PC-9 (cell line): ENCODE measurements around the gene ACTR1B. TPM values are rescaled to one million over a fixed set of nuclear protein-coding genes. Genes with fewer than 3 reads are reported as not detected.

ENCODE experiments used
- BruUV-seq: library from RNA; stranded (reverse); fragments of 400-500 nt; replicated peaks from 2 replicates; lab custom pipeline; 2021; lab: Mats Ljungman, UMichigan
- CTCF ChIA-PET: fragments of 300-600 bp; sonication (Branson Sonifier 250); formaldehyde crosslinking; loops from one replicate; lab custom pipeline; 2022; ENCODE audit warnings: antibody characterized with exemption; lab: Charles Lee
- POLR2A ChIA-PET: fragments of 300-600 bp; sonication (Branson Sonifier 250); formaldehyde crosslinking; loops from one replicate; lab custom pipeline; 2022; ENCODE audit warnings: antibody characterized with exemption; ENCODE audit not compliant: unreplicated experiment; lab: Charles Lee
- DNase-seq, 2 experiments: peaks; one replicate each; pipeline versions ENCODE4 v3.0.0 to v3.0.0-alpha.2; 2015 to 2022; ENCODE audit warnings: mixed read lengths in 1 of 2
- H2AFZ ChIP-seq: fragments of 200-600 bp; sonication (generic); 2 replicates; pipeline ENCODE4 v1.8.1; 2017; ENCODE audit warnings: antibody characterized with exemption
- H3F3A ChIP-seq: fragments of 200-600 bp; sonication (generic); 2 replicates; pipeline ENCODE4 v1.8.1; 2017; ENCODE audit warnings: antibody characterized with exemption, mild to moderate bottlenecking, low read depth; ENCODE audit not compliant: insufficient read depth
- H3K27ac ChIP-seq: fragments of 200-600 bp; sonication (generic); 2 replicates; pipeline ENCODE4 v1.6.1; 2016; ENCODE audit warnings: mixed run types
- H3K27me3 ChIP-seq: fragments of 200-600 bp; sonication (generic); 2 replicates; pipeline ENCODE4 v1.6.1; 2016; ENCODE audit warnings: low read depth, mixed run types; ENCODE audit not compliant: insufficient read depth
- H3K36me3 ChIP-seq: fragments of 200-600 bp; sonication (generic); 2 replicates; pipeline ENCODE4 v1.6.1; 2016; ENCODE audit warnings: low read depth, mixed run types
- H3K4me1 ChIP-seq: fragments of 200-600 bp; sonication (generic); replicated peaks from 2 replicates; pipeline ENCODE4 v1.6.1; 2016; ENCODE audit warnings: mixed run types; ENCODE audit not compliant: insufficient read depth
- H3K4me2 ChIP-seq: fragments of 200-600 bp; sonication (generic); 2 replicates; pipeline ENCODE4 v1.6.1; 2017; ENCODE audit warnings: mixed run types
- H3K4me3 ChIP-seq: fragments of 200-600 bp; sonication (generic); 2 replicates; pipeline ENCODE4 v1.6.1; 2016; ENCODE audit warnings: mixed run types
- H3K79me2 ChIP-seq: fragments of 200-600 bp; sonication (generic); 2 replicates; pipeline ENCODE4 v1.6.1; 2017; ENCODE audit warnings: low read depth, mixed run types
- H3K9me2 ChIP-seq: fragments of 200-600 bp; sonication (generic); 2 replicates; pipeline ENCODE4 v1.8.1; 2017; ENCODE audit warnings: mild to moderate bottlenecking; ENCODE audit not compliant: insufficient read depth
- H3K9me3 ChIP-seq: fragments of 200-600 bp; sonication (generic); 2 replicates; pipeline ENCODE4 v1.8.1; 2016; ENCODE audit warnings: low read depth; ENCODE audit not compliant: insufficient read depth
- H4K20me1 ChIP-seq: fragments of 200-600 bp; sonication (generic); 2 replicates; pipeline ENCODE4 v1.8.1; 2017; ENCODE audit not compliant: insufficient read depth
- CTCF ChIP-seq: fragments of 200-600 bp; sonication (generic); conservative IDR thresholded peaks from 2 replicates; pipeline ENCODE4 v1.6.1; 2017; ENCODE audit warnings: mixed run types, antibody characterized with exemption, mild to moderate bottlenecking, moderate library complexity
- EZH2 ChIP-seq: fragments of 200-600 bp; sonication (generic); IDR thresholded peaks from 2 replicates; pipeline ENCODE4 v1.8.0; 2017; ENCODE audit warnings: antibody characterized with exemption, low read depth
- intact Hi-C: fragments of 100-400 bp; cut with micrococcal nuclease; formaldehyde crosslinking; loops from one replicate; pipeline ENCODE4 v1.10.0; 2022; ENCODE audit not compliant: unreplicated experiment
- total RNA-seq: library from RNA; stranded (reverse); gene quantifications from 2 replicates; pipeline ENCODE4 v1.2.3, GENCODE V29; 2021

ACTR1B gene
- total RNA-seq, 1 experiment from 2014 or later = 49.9 TPM

DNA sequence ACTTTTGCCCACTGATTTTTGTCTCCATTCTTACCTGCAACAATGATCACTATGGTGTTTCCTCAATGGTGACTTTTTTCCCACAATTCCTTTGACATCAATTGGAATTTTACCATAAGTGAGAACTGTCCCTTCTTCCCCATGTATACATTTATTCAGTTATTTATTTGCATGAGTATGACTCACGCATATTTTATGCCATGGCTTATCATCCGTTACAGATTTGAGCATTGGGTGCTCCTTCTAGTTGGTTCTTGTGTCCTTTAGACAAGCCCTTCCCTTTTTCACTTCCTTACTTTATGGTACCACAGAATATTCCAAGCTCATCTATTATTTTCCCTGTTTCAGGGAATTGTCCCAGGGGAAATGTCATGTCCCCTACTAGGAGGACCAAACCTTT lies 10.4 kb downstream of the ACTR1B start:
- no TSS peak for BruUV-seq
- intact Hi-C loops = no loop called here
- no peaks in the 10 kb centered on the region; the same call in 1 of the 2 replicates for H4K20me1 ChIP-seq
- POLR2A ChIA-PET = no interaction called here
- H3K36me3 ChIP-seq = peaks cover 15% of the 10 kb centered on the region
- H3K4me2 ChIP-seq = no peak overlapping the region
- no peak overlapping the region for H3K4me3 ChIP-seq
- no peaks in the 10 kb centered on the region for H3K9me2 ChIP-seq
- H2AFZ ChIP-seq = no peak overlapping the region
- H3F3A ChIP-seq = peaks cover 40% of the 10 kb centered on the region
- H3K9me3 ChIP-seq = no peaks in the 10 kb centered on the region
- TF ChIP-seq CTCF (no peak), EZH2 (no peak)
- H3K79me2 ChIP-seq = 0 out of 2 replicates have a peak, but pooled peaks cover under 1% of the 10 kb centered on the region
- DNase-seq = peak in 1 of 2 experiments; percentile 31
- CTCF ChIA-PET = no interaction called here
- no peak overlapping the region for H3K27ac ChIP-seq
- no peaks in the 10 kb centered on the region for H3K27me3 ChIP-seq
- no peaks in the 10 kb centered on the region for H3K4me1 ChIP-seq

DNA sequence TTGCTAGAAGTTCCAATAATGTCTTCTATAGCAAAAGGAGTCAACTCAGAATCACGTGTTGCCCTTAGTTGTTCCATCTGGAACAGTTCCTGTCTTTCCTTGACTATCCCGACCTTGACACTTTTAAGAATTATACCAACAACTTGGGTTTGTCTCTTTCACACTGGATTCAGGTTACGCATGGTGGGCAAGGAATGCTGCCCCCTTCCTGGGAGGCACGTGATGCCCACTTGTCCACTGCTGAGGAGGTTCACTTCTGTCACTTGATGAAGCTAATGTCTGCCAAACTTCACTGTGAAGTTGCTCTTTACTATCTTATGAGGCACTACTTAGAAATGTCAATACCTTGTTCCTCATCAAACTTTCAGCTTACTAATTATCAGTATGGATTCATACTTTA lies 12.7 kb downstream of the ACTR1B start:
- Histone ChIP-seq H3K9me2 (no peaks in the 10 kb centered on the region), H2AFZ (no peak overlapping the region), H3F3A (peaks cover 48% of the 10 kb centered on the region), H3K4me3 (no peak overlapping the region), H4K20me1 (no peaks in the 10 kb centered on the region), H3K36me3 (peaks cover 23% of the 10 kb centered on the region), H3K9me3 (no peaks in the 10 kb centered on the region), H3K27ac (no peak overlapping the region), H3K79me2 (peaks cover 23% of the 10 kb centered on the region), H3K4me2 (no peak overlapping the region), H3K4me1 (peaks cover 10% of the 10 kb centered on the region), H3K27me3 (no peaks in the 10 kb centered on the region)
- no TSS peak for BruUV-seq
- intact Hi-C loops = no loop called here
- POLR2A ChIA-PET = interaction anchor here (0.7 kb wide), 1 partner anchor 40 kb away, joined by 4 read pairs; no protein-coding TSS in a partner anchor
- DNase-seq = peak in 1 of 2 experiments; percentile 15
- no peak for TF ChIP-seq CTCF
- no peak for TF ChIP-seq EZH2
- CTCF ChIA-PET = interaction anchor here (0.5 kb wide), 1 partner anchor 47 kb away, joined by 3 read pairs; no protein-coding TSS in a partner anchor

DNA sequence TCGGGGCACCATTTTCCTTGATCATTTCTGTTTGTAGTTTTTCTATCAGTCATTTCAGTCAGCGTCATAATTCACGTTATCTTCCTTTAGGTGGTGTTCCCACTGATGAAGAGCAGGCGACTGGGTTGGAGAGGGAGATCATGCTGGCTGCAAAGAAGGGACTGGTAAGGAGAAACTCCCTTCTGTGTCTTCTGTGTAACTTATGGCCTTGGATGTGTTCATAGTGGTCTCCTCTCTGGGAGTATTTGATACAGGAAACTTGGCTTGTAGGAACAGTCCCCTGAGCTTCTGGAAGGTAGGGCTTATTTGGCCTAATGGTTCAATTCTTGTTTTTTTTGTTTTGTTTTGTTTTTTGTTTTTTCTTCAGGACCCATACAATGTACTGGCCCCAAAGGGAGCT lies 16.9 kb downstream of the ACTR1B start:
- no peak for DNase-seq
- CTCF ChIA-PET = interaction anchor here (2.4 kb wide), 1 partner anchor 17 kb away, joined by 13 read pairs; the partner anchor contains the start of gene ACTR1B
- Histone ChIP-seq H3F3A (peaks cover 39% of the 10 kb centered on the region), H3K27ac (no peak overlapping the region), H3K79me2 (peaks cover 25% of the 10 kb centered on the region), H3K4me2 (peak overlapping the region; percentile 87), H3K4me1 (peaks cover 10% of the 10 kb centered on the region), H3K4me3 (peak overlapping the region; percentile 72), H4K20me1 (no peaks in the 10 kb centered on the region), H3K9me2 (no peaks in the 10 kb centered on the region), H3K9me3 (no peaks in the 10 kb centered on the region), H2AFZ (peak overlapping the region; percentile 85; the same call in 1 of the 2 replicates), H3K27me3 (no peaks in the 10 kb centered on the region), H3K36me3 (peaks cover 23% of the 10 kb centered on the region)
- TSS peak; percentile 51 for BruUV-seq
- POLR2A ChIA-PET = no interaction called here
- TF ChIP-seq EZH2 = no peak
- no peak for TF ChIP-seq CTCF
- intact Hi-C loops = loop anchor here (5.0 to 10.0 kb wide), 2 partner anchors 50 to 52 kb away; no protein-coding TSS in a partner anchor
